Liver (tissue), 9 donors: Measurements from ENCODE around the gene TNFRSF13B. TPM values are rescaled to one million over a fixed set of nuclear protein-coding genes. Genes with fewer than 3 reads are reported as not detected.

Experiments used
- DNase-seq: peaks from one replicate; pipeline ENCODE4 v3.0.0-alpha.2; 2017; ENCODE audit warnings: low spot score
- H3K27ac ChIP-seq, 2 donors: one replicate each; pipeline ENCODE4 v1.7.0; 2013; ENCODE audit warnings: inconsistent platforms in 2 of 2, low read length in 2 of 2, control low read depth in 1 of 2, low read depth in 1 of 2, mild to moderate bottlenecking in 1 of 2
- H3K27me3 ChIP-seq, 4 donors: one replicate each; pipeline versions ENCODE4 v1.6.1 to v1.7.0; 2013; ENCODE audit warnings: low read length in 3 of 4, inconsistent platforms in 1 of 4, mild to moderate bottlenecking in 1 of 4, moderate library complexity in 1 of 4; ENCODE audit not compliant: control insufficient read depth in 4 of 4, insufficient read depth in 4 of 4
- H3K36me3 ChIP-seq, 4 donors: one replicate each; pipeline versions ENCODE4 v1.6.1 to v1.7.0; 2013; ENCODE audit warnings: low read length in 3 of 4, mild to moderate bottlenecking in 3 of 4, low read depth in 1 of 4, moderate library complexity in 1 of 4; ENCODE audit not compliant: control insufficient read depth in 4 of 4, insufficient read depth in 3 of 4
- H3K4me1 ChIP-seq, 4 donors: one replicate each; pipeline versions ENCODE4 v1.6.1 to v1.7.0; 2013; ENCODE audit warnings: low read length in 3 of 4, mild to moderate bottlenecking in 3 of 4, moderate library complexity in 1 of 4; ENCODE audit not compliant: control insufficient read depth in 4 of 4, insufficient read depth in 4 of 4
- H3K4me3 ChIP-seq, 3 donors: one replicate each; pipeline versions ENCODE4 v1.6.1 to v1.7.0; 2013; ENCODE audit warnings: low read length in 3 of 3, control low read depth in 1 of 3, low read depth in 1 of 3, mild to moderate bottlenecking in 1 of 3
- H3K9ac ChIP-seq, 2 donors: one replicate each; pipeline ENCODE4 v1.7.0; 2013; ENCODE audit warnings: low read length in 2 of 2, mild to moderate bottlenecking in 2 of 2, moderate library complexity in 2 of 2, control low read depth in 1 of 2, low read depth in 1 of 2
- H3K9me3 ChIP-seq, 4 donors: one replicate each; pipeline versions ENCODE4 v1.6.1 to v1.7.0; 2013; ENCODE audit warnings: low read length in 3 of 4; ENCODE audit not compliant: control insufficient read depth in 4 of 4
- EGR1 ChIP-seq, 2 donors: IDR thresholded peaks; 2 replicates each; pipeline ENCODE4 v1.6.1; 2016 to 2018; ENCODE audit warnings: antibody characterized with exemption in 2 of 2, low read depth in 2 of 2
- FOXA1 ChIP-seq: IDR thresholded peaks from 2 replicates; pipeline ENCODE4 v1.6.1; 2016; ENCODE audit warnings: antibody characterized with exemption
- FOXA2 ChIP-seq: IDR thresholded peaks from 2 replicates; pipeline ENCODE4 v1.6.1; 2016; ENCODE audit warnings: antibody characterized with exemption
- GABPA ChIP-seq, 2 donors: IDR thresholded peaks in 1 of 2; conservative IDR thresholded peaks in 1 of 2; 2 replicates each; pipeline ENCODE4 v1.6.1; 2016; ENCODE audit warnings: antibody characterized with exemption in 2 of 2, mild to moderate bottlenecking in 1 of 2, moderate library complexity in 1 of 2
- HNF4A ChIP-seq, 2 donors: conservative IDR thresholded peaks; 2 replicates each; pipeline ENCODE4 v1.6.1; 2016; ENCODE audit warnings: antibody characterized with exemption in 2 of 2, mild to moderate bottlenecking in 2 of 2
- JUND ChIP-seq, 2 donors: IDR thresholded peaks; 2 replicates each; pipeline ENCODE4 v1.6.1; 2016; ENCODE audit warnings: antibody characterized with exemption in 2 of 2
- NR2F2 ChIP-seq: IDR thresholded peaks from 2 replicates; pipeline ENCODE4 v1.6.1; 2016; ENCODE audit warnings: antibody characterized with exemption
- RAD21 ChIP-seq, 2 donors: IDR thresholded peaks; 2 replicates each; pipeline ENCODE4 v1.6.1; 2016; ENCODE audit warnings: antibody characterized with exemption in 2 of 2, mild to moderate bottlenecking in 2 of 2
- RXRA ChIP-seq, 2 donors: IDR thresholded peaks; 2 replicates each; pipeline ENCODE4 v1.6.1; 2017 to 2018; ENCODE audit warnings: antibody characterized with exemption in 2 of 2, mild to moderate bottlenecking in 1 of 2
- SP1 ChIP-seq: IDR thresholded peaks from 2 replicates; pipeline ENCODE4 v1.6.1; 2018; ENCODE audit warnings: antibody characterized with exemption, mild to moderate bottlenecking
- TAF1 ChIP-seq: conservative IDR thresholded peaks from 2 replicates; pipeline ENCODE4 v1.6.1; 2016; ENCODE audit warnings: antibody characterized with exemption, mild to moderate bottlenecking
- YY1 ChIP-seq: IDR thresholded peaks from 2 replicates; pipeline ENCODE4 v1.6.1; 2016; ENCODE audit warnings: antibody characterized with exemption, mild to moderate bottlenecking
- WGBS: extraction: QIAGEN DNeasy Blood & Tissue Kit; methylation state at CpG from one replicate; pipeline ENCODE4 v1.1.7; 2013; 5-methylcytosine and 5-hydroxymethylcytosine counted together
- polyA plus RNA-seq, 2 donors: library from polyadenylated mRNA; stranded (reverse) in 1 of 2; unstranded in 1 of 2; fragments of 200-250 nt in 1 of 2; fragments of >200 nt in 1 of 2; fragmentation: Nextera tagmentation in 1 of 2; extraction: Ambion mirVana in 1 of 2; gene quantifications; one replicate each; pipeline versions ENCODE4 v1.2.1 to v1.2.3, GENCODE V29; 2013 to 2015
- total RNA-seq, 2 donors: library from RNA; depleted of rRNA; stranded (reverse); fragments of >200 nt; gene quantifications; one replicate each; pipeline ENCODE4 v1.2.3, GENCODE V29; 2014
- TF ChIP-seq, protein P1 (sequence below): IDR thresholded peaks from 2 replicates; pipeline ENCODE4 v1.6.1; 2016; ENCODE audit warnings: antibody characterized with exemption
- TF ChIP-seq, protein P2 (sequence below): IDR thresholded peaks from 2 replicates; pipeline ENCODE4 v1.6.1; 2016; ENCODE audit warnings: antibody characterized with exemption
- TF ChIP-seq, protein P3 (sequence below): IDR thresholded peaks from 2 replicates; pipeline ENCODE4 v1.6.1; 2016; ENCODE audit warnings: antibody characterized with exemption, mild to moderate bottlenecking
- TF ChIP-seq, protein P4 (sequence below): IDR thresholded peaks from 2 replicates; pipeline ENCODE4 v1.6.1; 2016; ENCODE audit warnings: antibody characterized with exemption
- TF ChIP-seq, protein P5 (sequence below): fragments of 150-350 bp; IDR thresholded peaks from 2 replicates; pipeline ENCODE4 v1.5.1; 2017; ENCODE audit warnings: improper control_type of control experiment, low read depth, low read length; ENCODE audit not compliant: missing input control
- donor health status: healthy.
- donor health status: healthy.
- donor health status: healthy.
- donor health status: healthy.
- donor health status: healthy.

TNFRSF13B gene
- total and polyA plus RNA-seq, 4 donors, result 0.17 to 0.26 TPM; not detected in 2

DNA sequence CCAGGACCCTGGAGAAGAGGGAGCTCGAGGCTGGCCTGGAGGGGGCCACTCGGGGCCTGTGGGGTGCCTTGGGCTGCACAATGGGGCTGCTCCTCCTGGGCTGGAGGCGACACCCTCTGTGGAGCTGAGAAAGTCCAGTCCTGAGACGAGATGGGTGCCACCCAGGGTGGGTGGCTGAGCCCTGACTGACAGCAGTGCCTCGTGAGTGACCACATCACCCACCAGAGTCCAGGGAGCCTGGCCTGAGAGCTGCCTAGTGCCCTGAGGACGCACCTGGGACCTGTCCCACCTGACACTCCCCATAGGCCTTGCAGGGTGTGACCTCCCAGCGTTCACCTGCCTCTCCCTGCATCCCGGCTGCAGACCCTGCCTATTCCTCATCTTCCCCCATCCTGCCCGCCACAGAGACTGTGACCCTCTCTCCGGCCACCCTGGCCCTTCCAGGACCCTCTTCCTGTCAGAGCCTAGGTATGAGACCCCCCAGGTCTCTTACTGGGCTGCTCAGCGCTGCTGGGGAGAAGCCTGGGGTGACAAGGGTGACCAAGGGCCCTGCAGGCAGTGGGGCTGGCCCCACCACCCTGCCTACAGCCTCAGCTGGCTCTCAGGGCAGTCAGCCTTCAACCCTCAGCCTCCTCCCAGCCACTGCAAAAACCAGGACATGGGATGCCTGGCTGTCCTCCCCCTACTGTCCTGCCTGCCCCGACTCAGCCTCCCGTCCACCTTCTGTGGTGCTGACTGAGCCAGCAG lies 41.2 kb downstream of the TNFRSF13B start (continued):
- no peak for TF ChIP-seq RXRA (IDR thresholded peaks at IDR 0.05)

DNA sequence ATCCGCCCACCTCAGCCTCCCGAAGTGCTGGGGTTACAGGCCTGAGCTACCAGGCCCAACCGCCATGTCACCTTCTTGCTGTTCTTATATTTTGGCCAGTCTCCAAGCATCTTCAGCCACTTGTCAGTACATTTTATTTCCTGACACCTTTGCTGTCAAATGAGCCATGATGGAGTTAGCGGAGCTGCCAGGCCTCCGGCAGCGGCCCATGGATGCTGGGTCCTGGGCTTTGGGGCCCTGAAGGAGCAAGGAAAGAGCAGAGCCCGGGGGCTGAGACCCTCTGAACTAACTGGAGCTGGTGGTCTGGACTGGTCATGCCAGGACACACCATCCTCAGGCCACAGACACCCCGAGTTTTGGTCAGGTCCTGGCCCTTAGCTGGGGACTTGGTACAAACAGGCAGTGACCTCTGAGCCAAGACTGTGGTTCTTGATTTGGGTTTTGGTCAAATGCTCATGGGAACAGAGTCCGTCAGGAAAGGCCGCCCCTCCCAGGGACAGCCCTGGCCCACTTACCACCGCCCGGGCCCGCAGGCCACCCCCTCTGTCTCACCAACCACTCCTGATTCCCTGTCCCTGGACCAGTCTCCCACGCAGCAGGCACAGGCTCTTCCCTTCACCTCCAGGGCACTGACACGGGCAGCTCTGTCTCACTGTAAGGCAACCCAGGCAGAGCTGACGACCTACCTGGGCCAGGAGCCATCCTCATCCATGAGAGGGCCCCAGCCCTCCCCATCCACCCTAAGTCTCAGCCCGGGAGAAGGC lies 42.0 kb downstream of the TNFRSF13B start:
- Histone ChIP-seq H3K9me3 (no peaks in the 10 kb centered on the region), H3K36me3 (no peaks in the 10 kb centered on the region), H3K27ac (no peak overlapping the region), H3K9ac (no peak overlapping the region), H3K4me3 (no peak overlapping the region), H3K4me1 (no peaks in the 10 kb centered on the region), H3K27me3 (no peaks in the 10 kb centered on the region)
- no peak for DNase-seq
- TF ChIP-seq FOXA2, result no peak
- no peak for TF ChIP-seq FOXA1
- TF ChIP-seq HNF4A (conservative IDR thresholded peaks at IDR 0.05), result no peak
- TF ChIP-seq JUND (IDR thresholded peaks at IDR 0.05), result no peak
- no peak for TF ChIP-seq TAF1
- TF ChIP-seq EGR1 (IDR thresholded peaks at IDR 0.05; ENCODE audit: low read depth in 2 of 2), result no peak
- TF ChIP-seq RXRA (IDR thresholded peaks at IDR 0.05), result no peak
- TF ChIP-seq YY1, result no peak
- TF ChIP-seq RAD21 (IDR thresholded peaks at IDR 0.05), result no peak
- TF ChIP-seq, protein P1, sequence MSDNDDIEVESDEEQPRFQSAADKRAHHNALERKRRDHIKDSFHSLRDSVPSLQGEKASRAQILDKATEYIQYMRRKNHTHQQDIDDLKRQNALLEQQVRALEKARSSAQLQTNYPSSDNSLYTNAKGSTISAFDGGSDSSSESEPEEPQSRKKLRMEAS, result no peak
- TF ChIP-seq, protein P2, sequence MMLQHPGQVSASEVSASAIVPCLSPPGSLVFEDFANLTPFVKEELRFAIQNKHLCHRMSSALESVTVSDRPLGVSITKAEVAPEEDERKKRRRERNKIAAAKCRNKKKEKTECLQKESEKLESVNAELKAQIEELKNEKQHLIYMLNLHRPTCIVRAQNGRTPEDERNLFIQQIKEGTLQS, result no peak
- TF ChIP-seq NR2F2, result no peak
- 92% methylated on average over 17 of the region's 17 CpGs for WGBS

DNA sequence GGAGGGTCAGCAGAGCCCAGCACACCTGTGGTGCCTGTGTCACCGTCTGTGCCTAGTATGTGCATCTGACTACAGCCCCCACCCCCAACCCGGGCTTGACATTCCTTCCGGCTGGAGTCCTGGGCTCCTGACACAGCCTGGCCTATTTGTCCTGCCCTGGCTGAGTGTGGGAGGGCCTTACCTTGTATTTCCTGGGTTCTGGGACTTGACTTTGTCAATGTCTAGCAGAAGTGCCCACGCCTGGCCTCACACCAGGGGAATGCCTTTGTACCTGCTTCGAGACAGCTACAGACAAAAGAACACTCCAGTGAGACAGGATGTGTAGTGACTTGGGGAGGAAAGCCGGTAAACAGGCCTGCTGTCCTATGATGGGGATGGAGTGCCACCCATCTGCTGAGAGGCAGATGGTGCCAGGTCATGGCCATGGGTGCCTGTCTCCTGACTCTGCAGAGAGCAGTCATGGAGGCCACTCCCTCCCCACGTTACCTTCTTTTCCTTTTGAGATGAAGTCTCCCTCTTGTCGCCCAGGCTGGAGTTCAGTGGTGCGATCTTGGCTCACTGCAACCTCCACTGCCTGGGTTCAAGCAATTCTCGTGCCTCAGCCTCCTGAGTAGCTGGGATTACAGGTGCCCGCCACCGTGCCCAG lies 42.8 kb downstream of the TNFRSF13B start:
- Histone ChIP-seq H3K9ac (no peak overlapping the region), H3K27me3 (no peaks in the 10 kb centered on the region), H3K27ac (no peak overlapping the region), H3K4me1 (no peaks in the 10 kb centered on the region), H3K36me3 (no peaks in the 10 kb centered on the region), H3K9me3 (no peaks in the 10 kb centered on the region), H3K4me3 (no peak overlapping the region)
- TF ChIP-seq, protein P3, sequence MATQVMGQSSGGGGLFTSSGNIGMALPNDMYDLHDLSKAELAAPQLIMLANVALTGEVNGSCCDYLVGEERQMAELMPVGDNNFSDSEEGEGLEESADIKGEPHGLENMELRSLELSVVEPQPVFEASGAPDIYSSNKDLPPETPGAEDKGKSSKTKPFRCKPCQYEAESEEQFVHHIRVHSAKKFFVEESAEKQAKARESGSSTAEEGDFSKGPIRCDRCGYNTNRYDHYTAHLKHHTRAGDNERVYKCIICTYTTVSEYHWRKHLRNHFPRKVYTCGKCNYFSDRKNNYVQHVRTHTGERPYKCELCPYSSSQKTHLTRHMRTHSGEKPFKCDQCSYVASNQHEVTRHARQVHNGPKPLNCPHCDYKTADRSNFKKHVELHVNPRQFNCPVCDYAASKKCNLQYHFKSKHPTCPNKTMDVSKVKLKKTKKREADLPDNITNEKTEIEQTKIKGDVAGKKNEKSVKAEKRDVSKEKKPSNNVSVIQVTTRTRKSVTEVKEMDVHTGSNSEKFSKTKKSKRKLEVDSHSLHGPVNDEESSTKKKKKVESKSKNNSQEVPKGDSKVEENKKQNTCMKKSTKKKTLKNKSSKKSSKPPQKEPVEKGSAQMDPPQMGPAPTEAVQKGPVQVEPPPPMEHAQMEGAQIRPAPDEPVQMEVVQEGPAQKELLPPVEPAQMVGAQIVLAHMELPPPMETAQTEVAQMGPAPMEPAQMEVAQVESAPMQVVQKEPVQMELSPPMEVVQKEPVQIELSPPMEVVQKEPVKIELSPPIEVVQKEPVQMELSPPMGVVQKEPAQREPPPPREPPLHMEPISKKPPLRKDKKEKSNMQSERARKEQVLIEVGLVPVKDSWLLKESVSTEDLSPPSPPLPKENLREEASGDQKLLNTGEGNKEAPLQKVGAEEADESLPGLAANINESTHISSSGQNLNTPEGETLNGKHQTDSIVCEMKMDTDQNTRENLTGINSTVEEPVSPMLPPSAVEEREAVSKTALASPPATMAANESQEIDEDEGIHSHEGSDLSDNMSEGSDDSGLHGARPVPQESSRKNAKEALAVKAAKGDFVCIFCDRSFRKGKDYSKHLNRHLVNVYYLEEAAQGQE, result no peak
- TF ChIP-seq, protein P2, result no peak
- no peak for TF ChIP-seq FOXA2
- no peak for TF ChIP-seq EGR1 (IDR thresholded peaks at IDR 0.05; ENCODE audit: low read depth in 2 of 2)
- TF ChIP-seq, protein P4, sequence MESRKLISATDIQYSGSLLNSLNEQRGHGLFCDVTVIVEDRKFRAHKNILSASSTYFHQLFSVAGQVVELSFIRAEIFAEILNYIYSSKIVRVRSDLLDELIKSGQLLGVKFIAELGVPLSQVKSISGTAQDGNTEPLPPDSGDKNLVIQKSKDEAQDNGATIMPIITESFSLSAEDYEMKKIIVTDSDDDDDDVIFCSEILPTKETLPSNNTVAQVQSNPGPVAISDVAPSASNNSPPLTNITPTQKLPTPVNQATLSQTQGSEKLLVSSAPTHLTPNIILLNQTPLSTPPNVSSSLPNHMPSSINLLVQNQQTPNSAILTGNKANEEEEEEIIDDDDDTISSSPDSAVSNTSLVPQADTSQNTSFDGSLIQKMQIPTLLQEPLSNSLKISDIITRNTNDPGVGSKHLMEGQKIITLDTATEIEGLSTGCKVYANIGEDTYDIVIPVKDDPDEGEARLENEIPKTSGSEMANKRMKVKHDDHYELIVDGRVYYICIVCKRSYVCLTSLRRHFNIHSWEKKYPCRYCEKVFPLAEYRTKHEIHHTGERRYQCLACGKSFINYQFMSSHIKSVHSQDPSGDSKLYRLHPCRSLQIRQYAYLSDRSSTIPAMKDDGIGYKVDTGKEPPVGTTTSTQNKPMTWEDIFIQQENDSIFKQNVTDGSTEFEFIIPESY, result no peak
- TF ChIP-seq, protein P5, sequence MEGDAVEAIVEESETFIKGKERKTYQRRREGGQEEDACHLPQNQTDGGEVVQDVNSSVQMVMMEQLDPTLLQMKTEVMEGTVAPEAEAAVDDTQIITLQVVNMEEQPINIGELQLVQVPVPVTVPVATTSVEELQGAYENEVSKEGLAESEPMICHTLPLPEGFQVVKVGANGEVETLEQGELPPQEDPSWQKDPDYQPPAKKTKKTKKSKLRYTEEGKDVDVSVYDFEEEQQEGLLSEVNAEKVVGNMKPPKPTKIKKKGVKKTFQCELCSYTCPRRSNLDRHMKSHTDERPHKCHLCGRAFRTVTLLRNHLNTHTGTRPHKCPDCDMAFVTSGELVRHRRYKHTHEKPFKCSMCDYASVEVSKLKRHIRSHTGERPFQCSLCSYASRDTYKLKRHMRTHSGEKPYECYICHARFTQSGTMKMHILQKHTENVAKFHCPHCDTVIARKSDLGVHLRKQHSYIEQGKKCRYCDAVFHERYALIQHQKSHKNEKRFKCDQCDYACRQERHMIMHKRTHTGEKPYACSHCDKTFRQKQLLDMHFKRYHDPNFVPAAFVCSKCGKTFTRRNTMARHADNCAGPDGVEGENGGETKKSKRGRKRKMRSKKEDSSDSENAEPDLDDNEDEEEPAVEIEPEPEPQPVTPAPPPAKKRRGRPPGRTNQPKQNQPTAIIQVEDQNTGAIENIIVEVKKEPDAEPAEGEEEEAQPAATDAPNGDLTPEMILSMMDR, result no peak
- no peak for TF ChIP-seq HNF4A (conservative IDR thresholded peaks at IDR 0.05)
- TF ChIP-seq NR2F2, result no peak
- TF ChIP-seq SP1, result no peak
- TF ChIP-seq, protein P1, result no peak
- TF ChIP-seq RAD21 (IDR thresholded peaks at IDR 0.05), result no peak
- no peak for TF ChIP-seq GABPA (IDR thresholded peaks at IDR 0.05 in 1 of 2, conservative IDR thresholded peaks at IDR 0.05 in 1 of 2)
- no peak for TF ChIP-seq FOXA1
- 85% methylated on average over 12 of the region's 12 CpGs for WGBS
- no peak for DNase-seq
